ENCODE results near the gene ASIC4.
A peak's percentile ranks its signal among the peaks of the same experiment; 100 is the strongest.

ASIC4 gene

GRCh38 chr2:219482674-219483405 is 31.4 kb upstream of the ASIC4 start:
- DNase-seq, result no peak

- DNase-seq, result no peak
Observed at GRCh38 chr2:219483451-219484342, 30.6 kb upstream of the ASIC4 start.

- DNase-seq, result no peak
Observed at GRCh38 chr2:219484343-219485200, 29.7 kb upstream of the ASIC4 start.

GRCh38 chr2:219485201-219485580 is 29.1 kb upstream of the ASIC4 start:
- no peak for DNase-seq

- DNase-seq, result no peak
Observed at GRCh38 chr2:219486380-219486959, 27.8 kb upstream of the ASIC4 start.

GRCh38 chr2:219488149-219488843 is 26.0 kb upstream of the ASIC4 start:
- DNase-seq, result no peak

- no peak for DNase-seq
Observed at GRCh38 chr2:219488844-219489194, 25.5 kb upstream of the ASIC4 start.

GRCh38 chr2:219489315-219489714 is 25.0 kb upstream of the ASIC4 start:
- no peak for DNase-seq

- DNase-seq, result no peak
Observed at GRCh38 chr2:219490186-219490585, 24.1 kb upstream of the ASIC4 start.

GRCh38 chr2:219490600-219491130 is 23.6 kb upstream of the ASIC4 start:
- no peak for DNase-seq

- no peak for DNase-seq
Observed at GRCh38 chr2:219491278-219491963, 22.9 kb upstream of the ASIC4 start.

GRCh38 chr2:219492575-219492974 is 21.7 kb upstream of the ASIC4 start:
- no peak for DNase-seq

GRCh38 chr2:219493086-219493485 is 21.2 kb upstream of the ASIC4 start:
- DNase-seq, result no peak

- no peak for DNase-seq
Observed at GRCh38 chr2:219494952-219495530, 19.2 kb upstream of the ASIC4 start.

- DNase-seq, result peak; percentile 48
Observed at GRCh38 chr2:219495531-219496122, 18.7 kb upstream of the ASIC4 start.

- DNase-seq, result no peak
Observed at GRCh38 chr2:219496247-219496824, 17.9 kb upstream of the ASIC4 start.

- DNase-seq, result no peak
Observed at GRCh38 chr2:219496825-219497494, 17.3 kb upstream of the ASIC4 start.

- DNase-seq, result peak; percentile 19
Observed at GRCh38 chr2:219497495-219498279, 16.6 kb upstream of the ASIC4 start.

Data from CD4-positive, alpha-beta T cell treated with Interleukin-4 for 4 hours (primary cell).